HG03342 (cell line): ENCODE data around the gene BGN.

Experiments used
- ATAC-seq: cut with Tn5 transposase; IDR thresholded peaks from one replicate; pipeline ENCODE4 v1.9.1; 2021; ENCODE audit warnings: mild to moderate bottlenecking, moderate library complexity; ENCODE audit not compliant: unreplicated experiment

BGN gene

GRCh38 chrX:153557618-153558355, 63.0 kb downstream of the BGN start:
- ATAC-seq: no peak
